CD4-positive, CD25-positive, alpha-beta regulatory T cell (primary cell): ENCODE data around the gene UHMK1. TPM values are rescaled to one million over a fixed set of nuclear protein-coding genes. Genes with fewer than 3 reads are reported as not detected.

Experiments
- ATAC-seq, 2 donors: fragments of 150-1000 bp; cut with Tn5 transposase; one replicate each; pipeline ENCODE4 v1.10.0; 2021; ENCODE audit warnings: low read depth in 2 of 2, moderate number of reproducible peaks in 2 of 2, moderate library complexity in 1 of 2
- DNase-seq, 3 donors: peaks; one replicate each; pipeline versions ENCODE4 v3.0.0 to v3.0.0-alpha.2; 2012 to 2022; ENCODE audit warnings: mixed read lengths in 1 of 3
- H3K27ac ChIP-seq: one replicate; pipeline ENCODE4 v1.7.0; 2013; ENCODE audit warnings: mild to moderate bottlenecking, low read length; ENCODE audit not compliant: insufficient read depth, poor library complexity, severe bottlenecking
- H3K27me3 ChIP-seq: one replicate; pipeline ENCODE4 v1.7.0; 2013; ENCODE audit warnings: low read length; ENCODE audit not compliant: control insufficient read depth, insufficient read depth
- H3K36me3 ChIP-seq: one replicate; pipeline ENCODE4 v1.7.0; 2013; ENCODE audit warnings: mild to moderate bottlenecking, low read length, moderate library complexity; ENCODE audit not compliant: control insufficient read depth, insufficient read depth
- H3K4me1 ChIP-seq: 2 replicates; pipeline ENCODE4 v1.7.0; 2013; ENCODE audit warnings: mild to moderate bottlenecking, low read length; ENCODE audit not compliant: insufficient read depth, control insufficient read depth, poor library complexity, severe bottlenecking
- H3K4me3 ChIP-seq: one replicate; pipeline ENCODE4 v1.7.0; 2013; ENCODE audit warnings: low read depth, mild to moderate bottlenecking, low read length, moderate library complexity
- H3K9me3 ChIP-seq, 2 experiments: 1 replicate in 1 of 2; 2 replicates in 1 of 2; pipeline ENCODE4 v1.7.0; 2013; ENCODE audit warnings: low read length in 2 of 2, mild to moderate bottlenecking in 1 of 2, moderate library complexity in 1 of 2; ENCODE audit not compliant: control insufficient read depth in 2 of 2
- H3K27ac Mint-ChIP-seq, 3 donors: one replicate each; pipeline ENCODE4 v1.8.0; 2020 to 2022; ENCODE audit warnings: mild to moderate bottlenecking in 3 of 3, mixed read lengths in 3 of 3, moderate library complexity in 2 of 3
- H3K27me3 Mint-ChIP-seq: one replicate; pipeline ENCODE4 v1.8.0; 2022; ENCODE audit warnings: mild to moderate bottlenecking, mixed read lengths
- H3K36me3 Mint-ChIP-seq: one replicate; pipeline ENCODE4 v1.8.0; 2020; ENCODE audit warnings: mixed read lengths
- H3K4me1 Mint-ChIP-seq, 4 donors: one replicate each; pipeline ENCODE4 v1.8.0; 2020 to 2022; ENCODE audit warnings: mixed read lengths in 4 of 4, mild to moderate bottlenecking in 1 of 4
- H3K4me3 Mint-ChIP-seq, 4 donors: one replicate each; pipeline ENCODE4 v1.8.0; 2020 to 2022; ENCODE audit warnings: mild to moderate bottlenecking in 4 of 4, mixed read lengths in 4 of 4, moderate library complexity in 3 of 4
- H3K9me3 Mint-ChIP-seq, 7 donors: one replicate each; pipeline ENCODE4 v1.8.0; 2020 to 2022; ENCODE audit warnings: mixed read lengths in 7 of 7, mild to moderate bottlenecking in 3 of 7, moderate library complexity in 2 of 7
- polyA plus RNA-seq, 4 donors: library from polyadenylated mRNA; unstranded; fragments of 300-500 nt; fragmentation: Illumina TruSeq; gene quantifications; one replicate each; pipeline ENCODE4 v1.2.3, GENCODE V29; 2021
- total RNA-seq: library from RNA; stranded (reverse); gene quantifications from one replicate; pipeline ENCODE4 v1.2.3, GENCODE V29; 2022

UHMK1 gene
- total and polyA plus RNA-seq, 5 donors from 2014 or later: 55.8 to 60.9 (median 56.8) TPM

GRCh38 chr1:162543228-162543627 lies 45.6 kb downstream of the UHMK1 start:
- Mint-ChIP-seq H3K9me3 (peaks cover 0 to 11% (median 1%) of the 10 kb centered on the region in 7 donors), H3K27ac (no peak overlapping the region)

GRCh38 chr1:162548170-162548569 lies 50.6 kb downstream of the UHMK1 start:
- DNase-seq: no peak
- no peak for ATAC-seq

More at GRCh38 chr1:162543228-162543627, 45.6 kb downstream of the UHMK1 start:
- Mint-ChIP-seq H3K27me3 (peaks cover 6% of the 10 kb centered on the region), H3K4me1 (no peaks in the 10 kb centered on the region), H3K4me3 (no peak overlapping the region), H3K36me3 (peaks cover 4% of the 10 kb centered on the region)
- no peak overlapping the region for H3K4me3 ChIP-seq
- H3K4me1 ChIP-seq: no peaks in the 10 kb centered on the region
- H3K27me3 ChIP-seq: no peaks in the 10 kb centered on the region
- H3K27ac ChIP-seq: no peak overlapping the region
- no peaks in the 10 kb centered on the region for H3K36me3 ChIP-seq
- no peak for DNase-seq
- H3K9me3 ChIP-seq: peaks cover 4 to 8% of the 10 kb centered on the region in 2 experiments
- no peak for ATAC-seq

GRCh38 chr1:162549001-162549400 lies 51.4 kb downstream of the UHMK1 start:
- no peak overlapping the region for H3K4me3 Mint-ChIP-seq
- Histone ChIP-seq H3K4me1 (no peaks in the 10 kb centered on the region), H3K9me3 (no peaks in the 10 kb centered on the region), H3K36me3 (no peaks in the 10 kb centered on the region), H3K27ac (no peak overlapping the region), H3K27me3 (no peaks in the 10 kb centered on the region), H3K4me3 (no peak overlapping the region)
- ATAC-seq (no peak), DNase-seq (no peak)
- no peaks in the 10 kb centered on the region for H3K36me3 Mint-ChIP-seq
- H3K27me3 Mint-ChIP-seq: peaks cover 6% of the 10 kb centered on the region
- peaks cover 0 to 3% (median 0%) of the 10 kb centered on the region in 7 donors for H3K9me3 Mint-ChIP-seq
- H3K4me1 Mint-ChIP-seq: no peaks in the 10 kb centered on the region
- H3K27ac Mint-ChIP-seq: no peak overlapping the region

More at GRCh38 chr1:162548170-162548569, 50.6 kb downstream of the UHMK1 start:
- Histone ChIP-seq H3K4me3 (no peak overlapping the region), H3K9me3 (peaks cover under 1 to 4% of the 10 kb centered on the region in 2 experiments), H3K27ac (no peak overlapping the region), H3K36me3 (no peaks in the 10 kb centered on the region), H3K27me3 (no peaks in the 10 kb centered on the region), H3K4me1 (no peaks in the 10 kb centered on the region)
- Mint-ChIP-seq H3K9me3 (peaks cover 0 to 4% (median 1%) of the 10 kb centered on the region in 7 donors), H3K36me3 (no peaks in the 10 kb centered on the region), H3K4me1 (no peaks in the 10 kb centered on the region), H3K27me3 (peaks cover 6% of the 10 kb centered on the region), H3K4me3 (no peak overlapping the region), H3K27ac (peak overlapping the region in 1 of 3 donors; percentile 23)

GRCh38 chr1:162550925-162551324 lies 53.3 kb downstream of the UHMK1 start:
- H3K36me3 ChIP-seq: no peaks in the 10 kb centered on the region
- DNase-seq: no peak
- no peaks in the 10 kb centered on the region for H3K4me1 Mint-ChIP-seq
- no peak for ATAC-seq
- no peak overlapping the region for H3K27ac Mint-ChIP-seq
- H3K36me3 Mint-ChIP-seq: no peaks in the 10 kb centered on the region
- no peaks in the 10 kb centered on the region for H3K9me3 ChIP-seq
- no peak overlapping the region for H3K4me3 ChIP-seq
- no peak overlapping the region for H3K27ac ChIP-seq
- H3K27me3 ChIP-seq: no peaks in the 10 kb centered on the region
- peaks cover 6% of the 10 kb centered on the region for H3K27me3 Mint-ChIP-seq
- no peak overlapping the region for H3K4me3 Mint-ChIP-seq
- peaks cover 0 to 1% (median 0%) of the 10 kb centered on the region in 7 donors for H3K9me3 Mint-ChIP-seq
- no peaks in the 10 kb centered on the region for H3K4me1 ChIP-seq

- Histone ChIP-seq H3K36me3 (no peaks in the 10 kb centered on the region), H3K27me3 (no peaks in the 10 kb centered on the region), H3K27ac (no peak overlapping the region), H3K9me3 (no peaks in the 10 kb centered on the region), H3K4me1 (no peaks in the 10 kb centered on the region), H3K4me3 (no peak overlapping the region)
- no peaks in the 10 kb centered on the region for H3K27me3 Mint-ChIP-seq
- DNase-seq (no peak), ATAC-seq (no peak)
- no peak overlapping the region for H3K27ac Mint-ChIP-seq
- H3K4me3 Mint-ChIP-seq: no peak overlapping the region
- no peaks in the 10 kb centered on the region for H3K4me1 Mint-ChIP-seq
- peaks cover 0 to 1% (median 0%) of the 10 kb centered on the region in 7 donors for H3K9me3 Mint-ChIP-seq
- no peaks in the 10 kb centered on the region for H3K36me3 Mint-ChIP-seq
Observed at GRCh38 chr1:162551969-162552683, 54.5 kb downstream of the UHMK1 start.

- no peaks in the 10 kb centered on the region for H3K36me3 Mint-ChIP-seq
- H3K4me1 ChIP-seq: no peaks in the 10 kb centered on the region
- no peak overlapping the region for H3K4me3 ChIP-seq
- H3K27ac Mint-ChIP-seq: no peak overlapping the region
- H3K9me3 Mint-ChIP-seq: peaks cover 0 to 1% (median 0%) of the 10 kb centered on the region in 7 donors
- H3K4me1 Mint-ChIP-seq: no peaks in the 10 kb centered on the region
- no peaks in the 10 kb centered on the region for H3K36me3 ChIP-seq
- H3K4me3 Mint-ChIP-seq: no peak overlapping the region
- peaks cover 3% of the 10 kb centered on the region for H3K27me3 ChIP-seq
- DNase-seq (no peak), ATAC-seq (no peak)
- H3K9me3 ChIP-seq: no peaks in the 10 kb centered on the region
- H3K27ac ChIP-seq: no peak overlapping the region
- H3K27me3 Mint-ChIP-seq: no peaks in the 10 kb centered on the region
Observed at GRCh38 chr1:162552684-162553252, 55.1 kb downstream of the UHMK1 start.

- no peak overlapping the region for H3K27ac Mint-ChIP-seq
- no peak overlapping the region for H3K4me3 Mint-ChIP-seq
- Histone ChIP-seq H3K27ac (no peak overlapping the region), H3K27me3 (peaks cover 3% of the 10 kb centered on the region), H3K36me3 (no peaks in the 10 kb centered on the region), H3K4me1 (no peaks in the 10 kb centered on the region), H3K4me3 (no peak overlapping the region), H3K9me3 (no peaks in the 10 kb centered on the region)
- no peak for DNase-seq
- H3K4me1 Mint-ChIP-seq: no peaks in the 10 kb centered on the region
- H3K36me3 Mint-ChIP-seq: no peaks in the 10 kb centered on the region
- H3K9me3 Mint-ChIP-seq: no peaks in the 10 kb centered on the region
- no peak for ATAC-seq
- no peaks in the 10 kb centered on the region for H3K27me3 Mint-ChIP-seq
Observed at GRCh38 chr1:162554258-162554657, 56.6 kb downstream of the UHMK1 start.

- peak overlapping the region in 1 of 4 donors; percentile 25 for H3K4me3 Mint-ChIP-seq
- DNase-seq: no peak
- no peaks in the 10 kb centered on the region for H3K36me3 Mint-ChIP-seq
- H3K27ac Mint-ChIP-seq: no peak overlapping the region
- H3K4me1 Mint-ChIP-seq: peaks cover 3 to 21% (median 15%) of the 10 kb centered on the region in 4 donors
- H3K9me3 Mint-ChIP-seq: no peaks in the 10 kb centered on the region
- Histone ChIP-seq H3K4me1 (peaks cover 8% of the 10 kb centered on the region), H3K27ac (no peak overlapping the region), H3K36me3 (no peaks in the 10 kb centered on the region), H3K27me3 (peaks cover 3% of the 10 kb centered on the region), H3K4me3 (no peak overlapping the region), H3K9me3 (no peaks in the 10 kb centered on the region)
- ATAC-seq: no peak
- H3K27me3 Mint-ChIP-seq: peaks cover 4% of the 10 kb centered on the region
Observed at GRCh38 chr1:162557536-162557935, 59.9 kb downstream of the UHMK1 start.
